ENCODE measurements around the gene PTPN22.

DNA sequence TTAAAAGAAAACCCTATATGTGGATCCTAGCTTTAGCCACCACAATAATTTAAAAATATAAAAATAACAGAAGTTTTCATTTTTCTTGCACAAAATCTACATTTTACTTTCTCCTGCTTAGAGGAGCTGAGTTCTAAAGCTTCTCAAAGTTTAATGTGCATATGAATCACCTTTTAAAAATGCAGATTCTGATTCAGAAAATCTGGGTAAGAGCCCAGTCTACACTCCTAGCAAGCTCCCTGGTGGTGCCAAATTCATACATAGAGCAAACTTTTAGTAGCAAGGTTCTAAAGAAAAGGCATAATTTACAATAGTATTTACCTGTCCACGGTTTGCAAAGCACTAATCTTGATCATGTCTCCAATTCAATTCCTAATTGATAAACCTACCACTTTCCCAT, 78.5 kb downstream of the PTPN22 start:
- TF ChIP-seq NFRKB (IDR thresholded peaks at IDR 0.05) (no peak), SP1 (IDR thresholded peaks at IDR 0.05) (no peak), L3MBTL2 (conservative IDR thresholded peaks at IDR 0.05) (no peak), HDGF (IDR thresholded peaks at IDR 0.05; ENCODE audit: borderline replicate concordance) (no peak), ZNF384 (IDR thresholded peaks at IDR 0.05) (no peak)
